Measurements from ENCODE around the gene PLA2G1B.
"Not testable (repeated sequence)": the region's sequence is repeated elsewhere in the genome, so short reads cannot be mapped to it uniquely, and the experiment has no call there.

PLA2G1B gene

DNA sequence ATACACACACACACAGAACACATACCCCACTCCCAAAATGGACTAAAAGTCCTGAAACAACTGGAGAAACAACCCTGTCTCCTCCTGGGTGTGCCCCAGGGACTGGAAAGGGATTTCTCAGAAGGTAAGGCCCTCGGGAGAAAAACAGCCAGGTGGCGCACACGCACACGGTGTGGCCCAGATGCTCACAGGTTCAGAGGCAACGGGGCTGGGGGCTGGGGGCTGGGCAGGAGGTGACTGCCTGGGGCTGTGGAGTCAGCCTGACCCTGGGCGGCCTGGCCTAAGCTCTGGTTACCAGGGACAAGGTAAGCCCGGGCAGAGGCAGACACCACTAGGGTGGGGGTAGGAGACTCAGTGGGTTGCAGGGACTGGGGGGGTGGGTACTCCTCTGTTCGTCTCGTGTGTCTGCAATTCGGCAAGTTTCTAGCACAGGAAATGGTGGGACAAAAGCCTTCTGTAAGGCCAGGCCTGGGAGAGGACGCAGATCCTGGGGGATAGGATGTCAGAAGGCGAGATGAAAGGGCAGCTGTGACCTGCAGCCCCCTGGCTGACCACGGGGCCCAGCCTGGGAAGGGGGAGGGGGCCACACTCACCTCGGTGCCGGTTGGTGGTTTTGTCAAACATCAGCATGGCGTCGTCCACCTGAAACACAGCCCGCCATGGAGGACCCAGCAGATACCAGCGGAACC is 31.0 kb upstream of the PLA2G1B start:
- FAIRE-seq, result no peak

DNA sequence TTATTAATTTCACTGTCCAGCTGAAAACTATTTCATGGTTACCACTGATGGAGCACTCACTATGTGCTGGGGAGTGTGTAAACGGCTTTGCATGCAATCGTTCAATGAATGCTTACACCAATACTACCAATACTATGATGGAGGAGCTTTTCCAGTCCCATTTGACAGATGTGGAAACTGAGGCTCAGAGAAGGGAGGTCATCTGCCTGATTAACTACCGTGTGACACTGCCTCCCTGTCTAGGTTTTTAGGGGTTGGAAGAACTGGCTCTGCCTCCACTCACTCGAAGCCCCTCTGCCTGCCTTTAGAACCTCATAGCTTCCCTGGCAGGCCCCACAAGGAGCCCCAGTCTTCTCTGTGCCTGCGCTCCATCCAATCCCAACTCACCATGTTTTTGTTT is 29.5 kb upstream of the PLA2G1B start:
- no peak for FAIRE-seq

DNA sequence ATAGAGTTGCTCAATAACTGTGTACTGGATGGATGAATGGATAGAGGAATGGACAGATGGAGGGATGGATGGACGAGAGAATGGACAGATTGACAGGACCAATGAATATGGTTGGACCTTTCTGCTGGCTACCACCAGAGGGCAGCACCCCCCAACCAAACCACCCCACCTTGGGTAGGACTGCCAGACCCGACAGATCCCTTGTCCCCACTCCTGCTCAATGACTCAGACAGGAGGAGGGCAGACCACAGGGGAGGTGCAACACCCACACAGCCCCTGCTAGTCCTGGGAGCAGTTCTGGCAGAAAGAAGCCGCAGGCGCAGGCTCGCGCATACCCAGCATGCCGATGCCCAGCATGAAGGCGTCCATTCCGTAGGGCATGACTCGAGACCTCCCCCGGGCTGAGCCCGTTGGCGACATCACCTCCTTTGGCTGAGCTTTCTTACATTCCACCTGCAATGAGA is 29.0 kb upstream of the PLA2G1B start:
- FAIRE-seq, result no peak

DNA sequence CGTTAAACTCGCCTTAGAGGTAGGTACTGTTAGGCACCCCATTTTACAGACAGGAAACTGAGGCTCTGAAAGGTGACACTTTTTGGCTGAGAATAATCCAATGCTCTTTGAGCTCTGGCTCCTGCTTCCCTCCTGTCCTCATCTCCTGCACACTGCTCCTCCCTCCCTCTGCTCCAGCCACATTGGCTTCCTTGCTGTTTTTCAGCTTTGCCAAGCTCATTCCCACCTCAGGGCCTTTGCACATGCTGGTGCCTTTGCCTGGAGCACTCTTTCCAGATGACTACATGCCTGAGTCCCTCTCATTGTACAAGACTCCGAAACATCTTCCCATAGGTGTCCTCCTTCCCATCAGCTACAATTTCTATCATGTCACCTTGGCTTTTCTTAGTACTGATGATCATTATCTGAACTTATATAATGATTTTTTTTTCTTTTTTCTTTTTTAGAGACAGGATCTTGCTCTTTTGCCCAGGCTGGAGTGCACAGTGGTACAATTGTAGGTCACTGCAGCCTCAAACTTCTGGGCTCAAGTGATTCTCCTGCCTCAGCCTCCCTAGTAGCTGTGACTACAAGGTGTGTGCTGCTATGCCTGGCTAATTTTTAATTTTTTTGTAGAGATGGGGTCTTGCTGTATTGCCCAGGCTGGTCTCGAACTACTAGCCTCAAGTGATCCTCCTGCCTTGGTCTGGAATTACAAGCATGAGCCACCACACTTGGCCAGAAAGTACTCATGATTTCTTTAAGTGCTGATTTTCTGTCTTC is 26.2 kb upstream of the PLA2G1B start:
- FAIRE-seq, result no peak

DNA sequence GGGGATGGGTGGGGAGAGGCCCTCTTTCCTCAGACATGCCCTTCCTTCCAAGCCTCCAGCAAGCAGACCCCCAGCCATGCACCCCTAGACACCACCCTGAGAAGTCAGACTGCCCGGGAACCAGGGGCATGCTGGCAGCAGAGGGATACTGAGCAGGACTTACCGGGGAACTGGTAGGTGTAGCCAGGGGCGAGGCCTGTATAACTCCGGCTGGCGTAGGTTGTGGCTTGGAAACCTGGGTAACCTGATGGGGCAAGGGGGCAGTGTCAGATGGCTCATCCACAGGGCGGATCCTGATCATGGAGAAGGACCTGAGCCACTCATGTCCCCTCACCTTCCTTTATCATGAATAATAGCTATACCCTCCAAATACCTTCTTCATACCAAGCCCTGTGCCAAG is 25.6 kb upstream of the PLA2G1B start:
- FAIRE-seq, result no peak

DNA sequence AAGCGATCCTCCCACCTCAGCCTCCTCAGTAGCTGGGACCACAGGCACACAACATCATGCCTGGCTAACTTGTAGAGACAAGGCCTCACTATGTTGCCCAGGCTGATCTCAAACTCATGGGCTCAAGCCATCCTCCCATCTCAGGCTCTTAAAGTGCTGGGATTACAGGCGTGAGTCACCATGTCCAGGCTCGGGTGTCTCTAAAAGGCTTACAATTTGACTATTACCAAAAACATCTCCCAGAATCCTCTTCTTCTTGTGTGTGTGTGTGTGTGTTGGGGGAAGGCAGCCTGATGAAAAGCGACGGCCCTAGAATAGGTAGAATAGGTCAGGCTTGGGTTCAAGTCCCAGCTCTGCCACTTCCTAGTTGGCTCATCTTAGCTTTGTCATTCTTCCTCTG is 24.5 kb upstream of the PLA2G1B start:
- FAIRE-seq, result no peak

DNA sequence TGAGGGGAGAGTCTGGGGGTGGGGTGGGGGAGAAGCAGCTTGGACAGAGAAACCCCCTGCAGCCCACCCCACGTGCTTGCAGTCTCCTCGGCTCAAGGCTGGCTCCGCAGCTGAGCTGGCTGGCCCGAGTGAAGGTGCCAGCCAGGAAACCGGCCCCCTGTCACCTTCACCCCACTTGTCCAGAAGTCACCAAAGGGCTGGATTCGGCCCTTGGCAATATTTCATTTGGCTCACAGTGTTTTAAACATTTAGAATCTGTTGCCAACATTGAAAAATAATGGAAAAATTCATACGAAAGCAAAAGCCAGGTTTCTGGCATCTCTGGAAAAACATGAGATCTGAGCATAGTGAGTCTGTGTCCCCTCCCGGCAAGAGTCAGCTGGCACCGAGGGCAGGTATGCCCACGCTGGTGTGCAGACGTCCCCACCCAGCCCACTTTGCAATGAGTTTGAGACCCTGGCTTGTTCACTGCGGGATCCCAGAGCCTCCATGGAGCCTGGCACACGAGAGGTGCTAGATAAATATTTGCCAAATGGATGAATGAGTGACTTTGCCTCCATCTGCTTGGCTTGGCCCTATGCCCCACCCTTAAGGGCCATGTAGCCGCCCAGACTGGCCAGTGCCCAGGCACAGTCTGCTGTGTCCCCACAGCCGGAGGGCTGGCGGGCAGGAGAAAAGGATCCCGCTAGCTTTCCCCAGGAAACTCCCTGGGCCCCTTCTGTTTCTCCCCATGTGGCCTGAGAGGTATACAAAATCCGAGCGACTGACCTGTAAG is 23.2 kb upstream of the PLA2G1B start:
- FAIRE-seq, result no peak

DNA sequence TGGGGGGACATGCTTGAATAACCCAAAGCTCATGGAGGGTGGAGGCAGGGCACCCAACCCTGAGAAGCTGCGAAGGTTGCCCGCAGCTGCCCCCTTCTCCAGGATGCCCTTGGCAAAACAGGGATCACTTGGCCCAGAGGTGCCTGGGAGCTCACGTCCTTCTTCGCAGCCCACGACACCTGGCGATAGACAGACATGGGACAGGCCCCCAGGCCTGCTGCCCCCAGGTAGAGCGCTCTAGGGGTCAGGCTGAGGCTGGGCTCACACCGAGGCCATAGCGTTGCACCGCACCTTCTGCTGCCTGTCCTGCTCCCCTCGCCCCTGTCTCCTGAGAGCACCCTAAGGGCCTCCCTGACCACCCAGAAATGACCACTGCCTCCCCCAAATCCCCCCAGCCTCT is 20.2 kb upstream of the PLA2G1B start:
- no peak for FAIRE-seq

DNA sequence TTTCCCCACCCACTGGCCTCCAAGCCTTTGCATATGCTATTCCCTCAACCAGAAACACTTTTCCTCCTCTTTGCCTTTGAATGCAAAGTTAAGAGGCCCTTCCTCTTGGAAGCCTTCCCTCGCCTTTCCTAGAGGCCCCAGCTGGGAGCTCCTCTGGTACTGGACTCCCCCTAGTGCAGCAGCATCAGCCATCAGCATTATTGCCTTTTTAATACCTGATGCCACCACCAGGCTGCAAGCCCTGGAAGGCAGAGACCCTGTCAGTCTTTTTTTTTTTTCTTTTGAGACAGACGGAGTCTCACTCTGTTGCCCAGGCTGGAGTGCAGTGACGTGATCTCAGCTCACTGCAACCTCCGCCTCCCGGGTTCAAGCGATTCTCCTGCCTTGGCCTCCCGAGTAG is 19.1 kb upstream of the PLA2G1B start:
- no peak for FAIRE-seq

DNA sequence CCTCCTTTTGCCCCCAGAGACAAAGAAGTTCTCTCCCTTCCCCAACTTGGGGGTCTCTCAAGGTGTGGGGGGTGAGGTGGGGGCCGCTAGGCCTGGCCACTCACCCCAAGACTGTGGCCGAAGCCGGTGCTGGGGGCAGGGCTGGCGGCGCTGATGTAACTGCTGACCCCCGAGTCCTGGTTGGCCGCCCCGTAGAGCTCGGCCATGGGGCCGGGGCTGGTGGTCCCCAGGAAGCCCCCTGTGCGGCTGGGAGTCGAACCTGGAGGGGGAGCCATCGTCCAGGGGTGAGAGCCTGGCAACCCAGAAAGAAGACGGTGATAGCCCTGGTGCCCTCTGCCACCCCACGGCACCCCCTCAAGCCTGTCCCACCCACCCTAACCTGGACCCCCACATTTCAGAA is 18.5 kb upstream of the PLA2G1B start:
- no peak for FAIRE-seq

DNA sequence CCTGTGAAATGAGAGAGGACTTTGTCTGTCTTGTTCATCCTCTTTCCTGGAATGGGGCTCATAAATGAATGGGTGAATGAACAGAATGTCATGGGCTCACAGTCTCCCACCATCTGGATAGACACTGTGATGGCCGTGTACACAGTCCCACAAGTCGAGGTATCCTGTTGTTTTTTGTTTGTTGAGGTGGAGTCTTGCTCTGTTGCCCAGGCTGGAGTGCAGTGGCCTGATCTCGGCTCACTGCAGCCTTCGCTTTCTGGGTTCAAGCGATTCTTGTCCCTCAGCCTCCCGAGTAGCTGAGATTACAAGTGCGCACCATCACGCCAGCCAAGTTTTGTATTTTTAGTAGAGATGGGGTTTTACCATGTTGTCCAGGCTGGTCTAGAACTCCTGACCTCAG is 16.1 kb upstream of the PLA2G1B start:
- no peak for FAIRE-seq

DNA sequence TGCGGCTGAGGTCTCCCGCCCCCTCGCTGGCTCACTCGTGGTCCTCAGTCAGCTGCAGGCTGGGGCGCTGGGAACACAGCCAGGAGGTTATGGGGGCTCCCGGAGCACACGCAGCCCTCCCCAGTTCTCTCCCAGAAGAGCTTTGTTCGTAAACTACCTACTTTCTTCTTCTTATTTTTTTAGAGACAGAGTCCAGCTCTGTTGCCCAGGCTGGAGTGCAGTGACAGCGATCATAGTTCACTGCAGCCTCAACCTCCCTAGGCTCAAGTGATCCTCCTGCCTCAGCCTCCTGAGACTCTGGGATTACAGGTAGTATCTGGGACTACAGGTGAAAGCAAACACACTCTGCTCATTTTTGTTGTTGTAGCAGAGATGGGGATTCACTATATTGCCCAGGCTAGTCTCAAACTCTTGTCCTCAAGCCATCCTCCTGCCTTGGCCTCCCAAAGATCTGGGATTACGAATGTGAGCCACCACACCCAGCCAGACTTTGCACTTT is 15.5 kb upstream of the PLA2G1B start:
- no peak for FAIRE-seq

DNA sequence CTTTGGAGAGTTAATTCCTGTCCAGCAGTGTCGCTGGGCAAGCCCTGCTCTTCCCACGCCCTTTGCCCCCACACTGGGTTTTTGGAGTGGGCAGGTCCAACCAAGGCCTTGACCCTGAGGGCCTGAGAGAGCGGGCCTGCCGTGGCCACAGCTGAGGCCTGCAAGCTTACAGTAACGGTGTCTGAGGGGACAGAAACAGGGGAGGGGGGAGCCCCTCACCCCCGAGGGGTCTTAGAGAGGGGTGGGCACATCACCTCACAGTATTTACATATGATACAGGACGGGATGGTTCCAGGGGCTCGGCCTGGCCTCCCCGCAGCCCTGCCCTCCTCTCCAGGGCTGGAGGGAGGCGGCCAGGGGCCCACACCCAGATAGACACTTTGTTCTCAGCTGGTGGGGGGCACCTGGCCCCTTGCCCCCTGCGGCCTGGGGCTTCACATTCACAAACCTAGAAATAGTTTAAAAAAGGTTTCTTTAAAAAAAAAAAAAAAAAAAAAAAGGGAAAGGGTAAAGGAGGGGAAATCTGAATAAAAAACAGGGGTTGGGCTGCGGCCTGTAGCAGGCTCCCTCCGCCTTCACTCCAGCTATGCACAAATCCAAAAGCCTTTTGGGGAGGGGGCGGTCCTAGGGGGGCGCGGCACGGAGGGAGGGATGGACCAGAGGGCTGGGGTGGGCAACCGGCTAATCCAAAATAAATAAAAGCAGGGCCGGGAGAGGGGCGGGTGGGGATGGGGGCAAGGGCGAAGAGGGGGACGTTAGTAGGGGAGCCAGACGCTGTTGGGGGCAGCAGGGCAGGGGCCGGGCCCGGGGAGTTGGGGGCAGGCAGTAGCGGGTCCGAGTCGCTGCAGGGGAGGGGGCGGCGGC is 14.8 kb upstream of the PLA2G1B start:
- no peak for FAIRE-seq

DNA sequence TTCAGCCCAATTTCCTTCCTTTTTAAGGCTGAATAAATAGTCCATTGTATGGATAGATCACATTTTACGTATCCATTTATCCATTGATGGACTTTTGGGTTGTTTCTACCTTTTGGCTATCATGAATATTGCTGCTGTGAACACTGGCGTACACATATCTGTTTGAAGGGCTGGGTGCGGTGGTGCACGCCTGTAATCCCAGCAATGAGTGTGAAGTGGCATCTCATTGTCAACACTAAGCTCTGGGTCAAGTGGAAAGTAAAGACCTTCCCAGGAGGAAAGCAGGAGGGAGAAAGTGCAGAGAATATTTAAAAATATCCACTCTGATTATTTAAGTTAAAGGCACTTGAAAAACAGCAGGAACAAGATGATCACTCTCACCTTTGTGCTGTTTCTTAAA is 11.7 kb upstream of the PLA2G1B start:
- FAIRE-seq, result no peak

DNA sequence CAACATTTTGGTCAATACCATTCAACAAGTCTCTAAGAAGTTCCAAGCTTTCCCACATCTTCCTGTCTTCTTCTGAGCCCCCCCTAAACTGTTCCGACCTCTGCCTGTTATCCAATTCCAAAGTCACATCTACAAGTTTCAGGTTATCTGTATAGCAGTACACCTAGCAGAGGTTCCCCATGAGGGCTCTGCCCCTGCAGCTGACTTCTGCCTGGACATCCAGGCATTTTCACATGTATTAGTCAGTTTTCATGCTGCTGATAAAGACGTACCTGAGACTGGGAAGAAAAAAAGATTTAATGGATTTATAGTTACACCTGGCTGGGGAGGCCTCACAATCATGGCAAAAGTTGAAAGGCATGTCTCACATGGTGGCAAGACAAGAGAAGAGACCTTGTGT is 10.2 kb upstream of the PLA2G1B start:
- no peak for FAIRE-seq

DNA sequence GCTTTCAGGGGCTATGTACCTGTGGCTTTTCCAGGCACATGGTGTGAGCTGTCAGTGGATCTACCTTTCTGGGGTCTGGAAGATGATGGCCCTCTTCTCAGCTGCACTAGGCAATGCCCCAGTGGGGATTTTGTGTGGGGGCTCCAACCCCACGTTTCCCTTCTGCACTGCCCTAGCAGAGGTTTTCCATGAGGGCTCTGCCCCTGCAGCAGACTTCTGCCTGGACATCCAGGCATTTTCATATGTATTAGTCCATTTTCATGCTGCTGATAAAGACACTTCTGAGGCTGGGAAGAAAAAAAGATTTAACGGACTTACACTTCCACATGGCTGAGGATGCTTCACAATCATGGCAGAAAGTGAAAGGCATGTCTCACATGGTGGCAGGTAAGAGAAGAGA is 8.8 kb upstream of the PLA2G1B start:
- FAIRE-seq, result not testable (repeated sequence)

DNA sequence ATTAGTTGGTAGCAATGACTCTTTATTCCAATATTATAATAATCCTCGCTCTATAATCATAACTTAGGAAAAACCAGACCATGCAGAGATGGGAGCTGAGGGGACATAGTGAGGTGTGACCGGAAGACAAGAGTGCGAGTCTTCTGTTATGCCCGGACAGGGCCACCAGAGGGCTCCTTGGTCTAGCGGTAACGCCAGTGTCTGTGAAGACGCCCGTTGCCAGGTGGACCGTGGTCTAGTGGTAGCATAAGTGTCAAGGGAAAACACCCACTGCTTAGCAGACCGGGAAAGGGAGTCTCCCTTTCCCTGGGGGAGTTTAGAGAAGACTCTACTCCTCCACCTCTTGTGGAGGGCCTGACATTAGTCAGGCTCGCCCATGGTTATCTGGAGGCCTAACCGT is 7.9 kb upstream of the PLA2G1B start:
- FAIRE-seq, result not testable (repeated sequence)

DNA sequence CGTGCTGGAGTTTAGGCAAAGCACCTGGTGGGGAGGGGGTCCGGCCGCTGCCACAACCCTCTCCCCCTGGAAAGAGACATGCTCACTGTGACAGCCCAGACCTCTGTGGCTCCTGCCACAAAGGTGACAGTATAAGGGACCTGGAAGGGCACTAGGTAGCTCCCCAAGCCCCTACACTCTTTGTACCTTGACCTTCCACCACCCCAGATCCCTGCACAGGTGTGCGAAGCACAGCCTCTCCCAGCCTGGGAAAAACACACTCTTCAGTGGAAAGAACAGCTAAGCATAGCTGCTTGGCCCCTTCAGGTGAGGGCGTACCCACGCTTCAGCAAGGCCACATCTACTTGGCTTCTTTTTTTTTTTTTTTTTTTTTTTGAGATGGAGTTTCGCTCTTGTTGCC is 4.9 kb upstream of the PLA2G1B start:
- no peak for FAIRE-seq

DNA sequence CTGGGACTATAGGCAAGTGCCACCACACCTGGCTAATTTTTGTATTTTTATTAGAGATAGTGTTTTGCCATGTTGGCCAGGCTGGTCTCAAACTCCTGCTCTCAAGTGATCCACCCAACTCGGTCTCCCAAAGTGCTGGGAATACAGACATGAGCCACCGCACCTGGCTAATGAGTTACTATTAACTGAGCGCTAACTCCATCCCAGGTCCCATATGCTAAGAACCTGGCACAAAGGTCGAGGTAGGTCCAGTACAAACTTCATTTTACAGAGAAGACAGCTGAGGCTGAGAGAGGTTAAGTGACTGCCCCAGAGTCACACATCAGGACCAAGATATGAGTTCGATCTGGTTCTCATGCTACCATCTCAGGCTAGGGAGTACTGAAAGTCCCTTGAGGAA is 4.5 kb upstream of the PLA2G1B start:
- no peak for FAIRE-seq

DNA sequence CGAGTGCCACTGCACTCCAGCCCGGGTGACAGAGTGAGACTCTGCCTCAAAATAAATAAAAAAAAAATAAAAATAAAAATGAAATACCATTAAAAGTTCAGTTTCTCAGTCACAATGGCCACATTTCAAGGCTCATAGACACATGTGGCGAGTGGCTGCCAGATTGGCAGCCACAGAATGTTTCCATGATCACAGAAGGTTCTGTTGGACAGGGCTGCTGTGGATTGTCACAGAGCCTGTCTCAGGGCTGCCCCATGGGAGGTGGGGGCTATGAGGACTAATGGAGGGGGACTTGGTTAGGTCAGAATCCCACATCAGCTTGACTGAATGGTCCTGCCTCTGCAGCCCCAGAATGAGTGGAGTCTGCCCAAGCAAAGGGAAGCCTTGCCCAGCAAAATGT is 3.8 kb upstream of the PLA2G1B start:
- FAIRE-seq, result no peak

DNA sequence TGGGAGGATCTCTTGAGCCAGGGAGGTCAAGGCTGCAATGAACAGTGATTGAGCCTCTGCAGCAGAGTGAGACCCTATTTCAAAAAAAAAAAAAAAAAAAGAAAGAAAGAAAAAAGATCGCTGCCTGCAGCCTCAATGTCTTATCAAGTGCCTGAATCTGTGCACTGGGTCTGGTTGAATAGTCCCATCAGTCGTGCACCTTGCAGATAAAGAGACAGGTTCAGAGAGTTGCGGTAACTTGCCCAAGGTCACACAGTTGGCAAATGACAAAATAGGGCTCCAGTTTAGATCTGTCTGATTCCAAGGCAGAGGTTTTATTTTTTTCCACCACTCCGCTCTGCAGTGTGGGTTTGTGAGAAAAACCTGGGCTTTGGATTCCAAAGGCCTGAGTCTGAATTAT is 649 bp upstream of the PLA2G1B start:
- FAIRE-seq, result no peak

DNA sequence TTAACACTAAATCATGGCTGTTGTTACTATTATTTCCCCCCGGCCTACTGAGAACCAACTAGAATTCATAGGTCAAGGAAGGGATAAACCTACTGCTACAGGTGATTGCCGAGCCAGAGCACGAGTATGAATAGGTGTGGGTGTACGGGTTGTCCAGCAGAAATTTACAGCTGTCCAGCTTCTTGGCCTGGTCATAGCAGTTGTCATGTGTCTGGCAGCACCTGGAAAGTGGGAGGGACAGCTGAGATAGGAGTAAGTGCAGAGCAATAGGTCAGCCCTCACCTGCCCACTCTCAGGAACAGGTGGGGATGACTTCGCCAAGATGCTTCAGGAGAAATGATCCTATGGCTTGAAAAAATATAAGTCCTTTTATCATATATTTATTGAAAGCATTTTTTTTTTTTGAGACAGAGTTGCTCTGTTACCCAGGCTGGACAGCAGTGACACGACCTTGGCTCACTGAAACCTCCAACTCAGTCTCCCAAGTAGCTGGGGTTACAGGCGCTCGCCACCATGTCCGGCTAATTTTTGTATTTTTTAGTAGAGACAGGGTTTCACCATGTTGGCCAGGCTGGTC is 2.6 kb downstream of the PLA2G1B start:
- no peak for FAIRE-seq
